ENCODE data around the gene CD164L2.
"Not testable (repeated sequence)": the region's sequence is repeated elsewhere in the genome, so short reads cannot be mapped to it uniquely, and the experiment has no call there.

Gene CD164L2

GRCh38 chr1:27403931-27404330 lies 20.8 kb upstream of the CD164L2 start:
- no peak for FAIRE-seq

- no peak for FAIRE-seq
Measured at GRCh38 chr1:27403065-27403726, 20.1 kb upstream of the CD164L2 start.

- no peak for FAIRE-seq
Measured at GRCh38 chr1:27402349-27402754, 19.2 kb upstream of the CD164L2 start.

GRCh38 chr1:27400963-27401341 lies 17.8 kb upstream of the CD164L2 start:
- FAIRE-seq = no peak

- no peak for FAIRE-seq
Measured at GRCh38 chr1:27400082-27400962, 17.2 kb upstream of the CD164L2 start.

- FAIRE-seq = no peak
Measured at GRCh38 chr1:27399251-27400025, 16.3 kb upstream of the CD164L2 start.

- no peak for FAIRE-seq
Measured at GRCh38 chr1:27398405-27399149, 15.4 kb upstream of the CD164L2 start.

- no peak for FAIRE-seq
Measured at GRCh38 chr1:27397749-27398148, 14.6 kb upstream of the CD164L2 start.

GRCh38 chr1:27397110-27397509 lies 14.0 kb upstream of the CD164L2 start:
- FAIRE-seq = no peak

- no peak for FAIRE-seq
Measured at GRCh38 chr1:27395441-27396195, 12.5 kb upstream of the CD164L2 start.

- no peak for FAIRE-seq
Measured at GRCh38 chr1:27394925-27395324, 11.8 kb upstream of the CD164L2 start.

- FAIRE-seq = no peak
Measured at GRCh38 chr1:27394282-27394658, 11.1 kb upstream of the CD164L2 start.

GRCh38 chr1:27393641-27394281 lies 10.6 kb upstream of the CD164L2 start:
- no peak for FAIRE-seq

GRCh38 chr1:27392778-27393635 lies 9.9 kb upstream of the CD164L2 start:
- FAIRE-seq = no peak

- FAIRE-seq = no peak
Measured at GRCh38 chr1:27392096-27392777, 9.1 kb upstream of the CD164L2 start, which contains the start of gene GPR3. Gene GPR3, plus strand, starts transcription at chr1:27392622. Its CDS starts 1,177 bp downstream, at chr1:27393799.

GRCh38 chr1:27391511-27392095 lies 8.5 kb upstream of the CD164L2 start:
- no peak for FAIRE-seq

- FAIRE-seq = no peak
Measured at GRCh38 chr1:27388337-27389005, 5.3 kb upstream of the CD164L2 start.

- FAIRE-seq = not testable (repeated sequence)
Measured at GRCh38 chr1:27384797-27385196, 1.7 kb upstream of the CD164L2 start.

GRCh38 chr1:27383661-27384060 lies 528 bp upstream of the CD164L2 start:
- no peak for FAIRE-seq
